Hepatocyte (in vitro differentiated cells): Measurements from ENCODE around the gene USP43.

ENCODE experiments used
- EZH2 ChIP-seq: fragments of 200-600 bp; sonication (generic); IDR thresholded peaks from 2 replicates; pipeline ENCODE4 v1.6.1; 2016; ENCODE audit warnings: antibody characterized with exemption, mild to moderate bottlenecking, borderline replicate concordance
- EZH2phosphoT487 ChIP-seq: fragments of 200-600 bp; sonication (generic); IDR thresholded peaks from one replicate; pipeline ENCODE4 v1.6.1; 2018; ENCODE audit warnings: antibody characterized with exemption, mild to moderate bottlenecking, low read depth, moderate library complexity; ENCODE audit not compliant: unreplicated experiment, severe bottlenecking
- TF ChIP-seq, protein P1 (sequence below): fragments of 200-600 bp; sonication (generic); IDR thresholded peaks from 2 replicates; pipeline ENCODE4 v1.5.1; 2016; ENCODE audit warnings: antibody characterized with exemption, mild to moderate bottlenecking; ENCODE audit not compliant: poor library complexity

DNA sequence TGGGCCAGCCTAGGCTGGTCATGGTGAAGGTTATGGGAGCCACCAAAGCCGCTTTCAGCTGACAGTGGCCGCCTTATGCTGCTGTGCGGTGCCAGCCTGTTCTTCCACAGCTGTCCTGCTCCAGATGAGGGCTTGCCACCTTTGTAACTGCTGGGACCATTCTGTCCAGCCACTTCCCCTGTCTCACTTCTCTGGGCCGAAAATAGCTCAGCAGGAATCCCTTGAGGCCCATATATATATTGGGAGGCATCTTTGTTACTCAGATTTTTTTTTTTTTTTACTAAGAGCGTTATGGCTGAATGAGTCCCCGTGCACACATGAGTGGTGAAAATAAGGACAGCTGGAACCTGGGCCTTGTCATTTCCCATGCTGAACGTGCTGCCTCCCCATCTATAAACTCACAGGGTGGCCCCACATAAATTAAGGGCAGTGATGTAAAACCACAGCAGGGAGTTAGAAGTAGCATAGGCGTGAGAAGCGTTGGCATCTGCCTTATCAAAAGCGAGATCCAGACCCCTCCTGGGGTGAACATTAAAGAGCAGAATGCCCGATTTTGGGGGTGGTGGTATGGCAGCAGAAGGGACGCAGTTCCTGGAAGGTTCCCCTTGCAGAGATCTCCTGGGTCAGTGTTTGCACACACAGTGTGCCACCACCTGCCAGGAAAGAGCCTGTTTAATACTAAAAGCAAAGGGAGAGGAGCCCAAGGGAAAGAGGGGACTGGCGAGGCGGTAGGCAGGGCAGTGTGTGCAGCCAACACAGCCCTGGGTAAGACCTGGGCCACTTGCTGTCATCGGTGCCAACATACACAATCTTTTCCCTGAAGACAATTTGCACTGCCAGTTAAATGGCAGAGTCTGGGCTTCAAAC, 57.8 kb downstream of the USP43 start:
- TF ChIP-seq EZH2 (no peak), EZH2phosphoT487 (no peak)
- TF ChIP-seq, protein P1, sequence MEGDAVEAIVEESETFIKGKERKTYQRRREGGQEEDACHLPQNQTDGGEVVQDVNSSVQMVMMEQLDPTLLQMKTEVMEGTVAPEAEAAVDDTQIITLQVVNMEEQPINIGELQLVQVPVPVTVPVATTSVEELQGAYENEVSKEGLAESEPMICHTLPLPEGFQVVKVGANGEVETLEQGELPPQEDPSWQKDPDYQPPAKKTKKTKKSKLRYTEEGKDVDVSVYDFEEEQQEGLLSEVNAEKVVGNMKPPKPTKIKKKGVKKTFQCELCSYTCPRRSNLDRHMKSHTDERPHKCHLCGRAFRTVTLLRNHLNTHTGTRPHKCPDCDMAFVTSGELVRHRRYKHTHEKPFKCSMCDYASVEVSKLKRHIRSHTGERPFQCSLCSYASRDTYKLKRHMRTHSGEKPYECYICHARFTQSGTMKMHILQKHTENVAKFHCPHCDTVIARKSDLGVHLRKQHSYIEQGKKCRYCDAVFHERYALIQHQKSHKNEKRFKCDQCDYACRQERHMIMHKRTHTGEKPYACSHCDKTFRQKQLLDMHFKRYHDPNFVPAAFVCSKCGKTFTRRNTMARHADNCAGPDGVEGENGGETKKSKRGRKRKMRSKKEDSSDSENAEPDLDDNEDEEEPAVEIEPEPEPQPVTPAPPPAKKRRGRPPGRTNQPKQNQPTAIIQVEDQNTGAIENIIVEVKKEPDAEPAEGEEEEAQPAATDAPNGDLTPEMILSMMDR = no peak
